ENCODE results near the gene TRAPPC3.
A peak's percentile ranks its signal among the peaks of the same experiment; 100 is the strongest.

Gene TRAPPC3

GRCh38 chr1:36126005-36126716 is 23.1 kb downstream of the TRAPPC3 start (continued):
- TF ChIP-seq ATF2 (tag by site-specific recombination; IDR thresholded peaks at IDR 0.05; ENCODE audit: low read depth) (no peak), ELK4 (IDR thresholded peaks at IDR 0.05; ENCODE audit: borderline replicate concordance, low read depth, low read length) (no peak), ZNF600 (tag by site-specific recombination; IDR thresholded peaks at IDR 0.05) (no peak), ZNF23 (tag by site-specific recombination; IDR thresholded peaks at IDR 0.05; ENCODE audit: borderline replicate concordance) (no peak), KLF1 (tag by site-specific recombination; IDR thresholded peaks at IDR 0.05) (no peak; the same call in 1 of the 2 replicates), ZNF560 (tag by site-specific recombination; IDR thresholded peaks at IDR 0.05; ENCODE audit: borderline replicate concordance) (no peak), PRDM2 (tag by site-specific recombination; IDR thresholded peaks at IDR 0.05; ENCODE audit: borderline replicate concordance) (no peak), PBX3 (CRISPR knock-in tag; IDR thresholded peaks at IDR 0.05) (no peak), ZSCAN30 (tag by site-specific recombination; IDR thresholded peaks at IDR 0.05) (no peak), ZNF114 (tag by site-specific recombination; IDR thresholded peaks at IDR 0.05) (no peak; the same call in 1 of the 2 replicates), GLI2 (tag by site-specific recombination; IDR thresholded peaks at IDR 0.05; ENCODE audit: borderline replicate concordance, low read depth) (no peak), ZNF624 (tag by site-specific recombination; IDR thresholded peaks at IDR 0.05) (no peak), ZNF311 (tag by site-specific recombination; IDR thresholded peaks at IDR 0.05; ENCODE audit: borderline replicate concordance) (no peak), ZNF473 (tag by site-specific recombination; IDR thresholded peaks at IDR 0.05) (peak; percentile 68; the same call in 1 of the 2 replicates), GLIS2 (tag by site-specific recombination; IDR thresholded peaks at IDR 0.05) (no peak), KLF9 (tag by site-specific recombination; IDR thresholded peaks at IDR 0.05; ENCODE audit: low read depth) (peak; percentile 66; the same call in 1 of the 2 replicates), ZNF302 (tag by site-specific recombination; IDR thresholded peaks at IDR 0.05; ENCODE audit: low read depth) (no peak), ZNF629 (tag by site-specific recombination; IDR thresholded peaks at IDR 0.05) (no peak), ZNF140 (tag by site-specific recombination; IDR thresholded peaks at IDR 0.05) (no peak), ZNF394 (tag by site-specific recombination; IDR thresholded peaks at IDR 0.05; ENCODE audit: borderline replicate concordance) (no peak), ZNF670 (tag by site-specific recombination; IDR thresholded peaks at IDR 0.05; ENCODE audit: low read depth) (0 out of 2 replicates have a peak, but pooled peaks have one; percentile 69), ZNF10 (tag by site-specific recombination; IDR thresholded peaks at IDR 0.05) (no peak), ZNF132 (tag by site-specific recombination; IDR thresholded peaks at IDR 0.05; ENCODE audit: borderline replicate concordance) (no peak), ZNF639 (tag by site-specific recombination; IDR thresholded peaks at IDR 0.05) (no peak), HIC1 (tag by site-specific recombination; IDR thresholded peaks at IDR 0.05) (no peak), ZFP69B (tag by site-specific recombination; IDR thresholded peaks at IDR 0.05) (no peak)
